ENCODE measurements around the gene MAN2A1. TPM values are rescaled to one million over a fixed set of nuclear protein-coding genes. Genes with fewer than 3 reads are reported as not detected.

Gene MAN2A1
- polyA plus RNA-seq, 1 donor (not counting 4 experiments of a cell fraction or from before 2014, with no cell fraction given) = 63.8 TPM

- no peaks in the 10 kb centered on the region for H3K9me1 ChIP-seq (ENCODE audit: control insufficient read depth, extremely low read depth, insufficient read depth, low read length)
- H3K4me1 ChIP-seq (ENCODE audit: control insufficient read depth, extremely low read depth, insufficient read depth, low read length) = peaks cover 8% of the 10 kb centered on the region
Observed at GRCh38 chr5:109762821-109763220, 73.1 kb downstream of the MAN2A1 start.

DNA sequence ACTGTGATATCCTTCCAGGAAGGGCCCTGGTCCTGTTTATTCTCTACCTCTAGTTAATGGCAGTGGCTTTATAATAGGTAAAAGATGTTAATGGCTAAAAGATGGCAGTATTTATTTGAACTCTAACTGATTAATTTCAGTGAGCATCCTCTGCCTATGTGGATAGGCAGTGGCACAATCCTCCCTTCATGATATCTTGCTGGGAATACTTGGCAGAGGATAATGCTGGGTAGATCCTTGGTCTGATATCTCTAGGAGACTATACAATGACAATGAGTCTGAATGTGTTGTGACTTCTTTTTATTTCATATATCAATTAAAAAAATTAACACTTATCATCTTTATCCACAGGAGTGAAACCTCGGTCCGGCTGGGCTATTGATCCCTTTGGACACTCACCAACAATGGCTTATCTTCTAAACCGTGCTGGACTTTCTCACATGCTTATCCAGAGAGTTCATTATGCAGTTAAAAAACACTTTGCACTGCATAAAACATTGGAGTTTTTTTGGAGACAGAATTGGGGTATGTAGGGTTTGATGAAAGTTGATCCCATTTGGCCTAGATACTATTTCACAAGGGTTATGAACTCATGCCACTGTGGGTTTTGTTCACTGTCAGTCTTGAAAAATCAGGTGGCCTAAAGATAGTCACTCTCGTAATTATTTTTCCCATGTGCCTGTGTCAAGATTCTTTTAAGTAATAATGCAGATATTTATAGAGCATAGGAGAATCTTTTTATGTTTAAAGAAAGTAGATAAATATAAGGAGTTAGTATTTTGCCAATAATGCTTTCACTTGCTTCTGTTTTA is 77.7 kb downstream of the MAN2A1 start:
- Histone ChIP-seq H3K9me3 (ENCODE audit: control insufficient read depth, low read depth, low read length) (no peaks in the 10 kb centered on the region), H3K36me3 (ENCODE audit: control insufficient read depth in 2 of 2, extremely low read depth in 1 of 2, insufficient read depth in 2 of 2, low read length in 2 of 2) (peaks cover 8 to 10% of the 10 kb centered on the region in 2 experiments), H3K9ac (ENCODE audit: control insufficient read depth, extremely low read depth, insufficient read depth, low read length) (no peak overlapping the region), H3K27me3 (ENCODE audit: control insufficient read depth, extremely low read depth, insufficient read depth, low read length) (no peaks in the 10 kb centered on the region), H3K4me3 (ENCODE audit: control insufficient read depth in 2 of 3, extremely low read depth in 1 of 3, insufficient read depth in 2 of 3, low read depth in 1 of 3, low read length in 3 of 3) (no peak overlapping the region), H4K20me1 (ENCODE audit: control insufficient read depth, extremely low read depth, insufficient read depth, low read length) (no peaks in the 10 kb centered on the region), H3K27ac (ENCODE audit: control insufficient read depth, insufficient read depth, low read length) (no peak overlapping the region), H2AFZ (ENCODE audit: control insufficient read depth, low read length) (no peak overlapping the region), H3K4me1 (ENCODE audit: control insufficient read depth, extremely low read depth, insufficient read depth, low read length) (no peaks in the 10 kb centered on the region), H3K4me2 (ENCODE audit: control insufficient read depth, extremely low read depth, insufficient read depth, low read depth, low read length) (no peak overlapping the region), H3K9me1 (ENCODE audit: control insufficient read depth, extremely low read depth, insufficient read depth, low read length) (no peaks in the 10 kb centered on the region), H3K79me2 (ENCODE audit: control insufficient read depth, insufficient read depth, low read length) (peaks cover 9% of the 10 kb centered on the region)
- TF ChIP-seq, protein P1, sequence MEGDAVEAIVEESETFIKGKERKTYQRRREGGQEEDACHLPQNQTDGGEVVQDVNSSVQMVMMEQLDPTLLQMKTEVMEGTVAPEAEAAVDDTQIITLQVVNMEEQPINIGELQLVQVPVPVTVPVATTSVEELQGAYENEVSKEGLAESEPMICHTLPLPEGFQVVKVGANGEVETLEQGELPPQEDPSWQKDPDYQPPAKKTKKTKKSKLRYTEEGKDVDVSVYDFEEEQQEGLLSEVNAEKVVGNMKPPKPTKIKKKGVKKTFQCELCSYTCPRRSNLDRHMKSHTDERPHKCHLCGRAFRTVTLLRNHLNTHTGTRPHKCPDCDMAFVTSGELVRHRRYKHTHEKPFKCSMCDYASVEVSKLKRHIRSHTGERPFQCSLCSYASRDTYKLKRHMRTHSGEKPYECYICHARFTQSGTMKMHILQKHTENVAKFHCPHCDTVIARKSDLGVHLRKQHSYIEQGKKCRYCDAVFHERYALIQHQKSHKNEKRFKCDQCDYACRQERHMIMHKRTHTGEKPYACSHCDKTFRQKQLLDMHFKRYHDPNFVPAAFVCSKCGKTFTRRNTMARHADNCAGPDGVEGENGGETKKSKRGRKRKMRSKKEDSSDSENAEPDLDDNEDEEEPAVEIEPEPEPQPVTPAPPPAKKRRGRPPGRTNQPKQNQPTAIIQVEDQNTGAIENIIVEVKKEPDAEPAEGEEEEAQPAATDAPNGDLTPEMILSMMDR (optimal IDR thresholded peaks at IDR 0.05 in 1 of 3, IDR thresholded peaks at IDR 0.05 in 1 of 3, conservative IDR thresholded peaks at IDR 0.05 in 1 of 3; ENCODE audit: extremely low read depth in 1 of 3, insufficient read depth in 2 of 3, low read length in 3 of 3) = no peak
- TF ChIP-seq EZH2 (IDR thresholded peaks at IDR 0.05; ENCODE audit: low read length) = no peak
- FAIRE-seq (no peak), DNase-seq (ENCODE audit: low read depth, low spot score) (no peak)
- dilution Hi-C loops (cut with MboI; ENCODE audit: extremely low pct_ligation_motif_present, low sequenced_read_pairs) = no loop called here

More at GRCh38 chr5:109762821-109763220, 73.1 kb downstream of the MAN2A1 start:
- Histone ChIP-seq H3K36me3 (ENCODE audit: control insufficient read depth in 2 of 2, extremely low read depth in 1 of 2, insufficient read depth in 2 of 2, low read length in 2 of 2) (peaks cover 6 to 8% of the 10 kb centered on the region in 2 experiments), H3K79me2 (ENCODE audit: control insufficient read depth, insufficient read depth, low read length) (peaks cover 34% of the 10 kb centered on the region), H3K27ac (ENCODE audit: control insufficient read depth, insufficient read depth, low read length) (no peak overlapping the region), H3K4me3 (ENCODE audit: control insufficient read depth in 2 of 3, extremely low read depth in 1 of 3, insufficient read depth in 2 of 3, low read depth in 1 of 3, low read length in 3 of 3) (no peak overlapping the region), H3K27me3 (ENCODE audit: control insufficient read depth, extremely low read depth, insufficient read depth, low read length) (no peaks in the 10 kb centered on the region), H3K4me2 (ENCODE audit: control insufficient read depth, extremely low read depth, insufficient read depth, low read depth, low read length) (no peak overlapping the region), H2AFZ (ENCODE audit: control insufficient read depth, low read length) (no peak overlapping the region), H3K9ac (ENCODE audit: control insufficient read depth, extremely low read depth, insufficient read depth, low read length) (no peak overlapping the region), H4K20me1 (ENCODE audit: control insufficient read depth, extremely low read depth, insufficient read depth, low read length) (peaks cover 3% of the 10 kb centered on the region), H3K9me3 (ENCODE audit: control insufficient read depth, low read depth, low read length) (no peaks in the 10 kb centered on the region)
- TF ChIP-seq EZH2 (IDR thresholded peaks at IDR 0.05; ENCODE audit: low read length) = no peak
- TF ChIP-seq, protein P1 (optimal IDR thresholded peaks at IDR 0.05 in 1 of 3, IDR thresholded peaks at IDR 0.05 in 1 of 3, conservative IDR thresholded peaks at IDR 0.05 in 1 of 3; ENCODE audit: extremely low read depth in 1 of 3, insufficient read depth in 2 of 3, low read length in 3 of 3) = no peak
- dilution Hi-C loops (cut with MboI; ENCODE audit: extremely low pct_ligation_motif_present, low sequenced_read_pairs) = no loop called here
- no peak for DNase-seq (ENCODE audit: low read depth, low spot score)
- no peak for FAIRE-seq

All from keratinocyte (primary cell).